DOHH2 (cell line): ENCODE measurements around the gene SIRPG.

Experiments
- H3F3A ChIP-seq: fragments of 200-600 bp; sonication (generic), shearing (Covaris generic); 2 replicates; pipeline ENCODE4 v1.6.0; 2016; ENCODE audit warnings: antibody characterized with exemption, mild to moderate bottlenecking; ENCODE audit not compliant: control insufficient read depth, insufficient read depth
- H3K27ac ChIP-seq: fragments of 200-600 bp; sonication (generic); 2 replicates; pipeline ENCODE4 v1.5.1; 2014; ENCODE audit warnings: low read depth, mild to moderate bottlenecking, low read length, moderate library complexity
- H3K27me3 ChIP-seq: fragments of 200-600 bp; sonication (generic); 2 replicates; pipeline ENCODE4 v1.6.1; 2014; ENCODE audit warnings: mild to moderate bottlenecking, low read length, mixed read lengths; ENCODE audit not compliant: control insufficient read depth
- H3K36me3 ChIP-seq: fragments of 200-600 bp; sonication (generic); 2 replicates; pipeline ENCODE4 v1.6.1; 2014; ENCODE audit warnings: mild to moderate bottlenecking, low read length, moderate library complexity, mixed read lengths; ENCODE audit not compliant: control insufficient read depth
- H3K4me1 ChIP-seq: fragments of 200-600 bp; sonication (generic); 2 replicates; pipeline ENCODE4 v1.6.1; 2014; ENCODE audit warnings: mild to moderate bottlenecking, low read length, mixed read lengths; ENCODE audit not compliant: control insufficient read depth
- H3K4me2 ChIP-seq: fragments of 200-600 bp; sonication (generic); 2 replicates; pipeline ENCODE4 v1.6.0; 2014; ENCODE audit warnings: mild to moderate bottlenecking, low read length, moderate library complexity
- H3K4me3 ChIP-seq: fragments of 200-600 bp; sonication (generic); 2 replicates; pipeline ENCODE4 v1.5.1; 2014; ENCODE audit warnings: mild to moderate bottlenecking, low read length, mixed read lengths
- H3K79me2 ChIP-seq: fragments of 200-600 bp; sonication (generic); 2 replicates; pipeline ENCODE4 v1.6.1; 2014; ENCODE audit warnings: mild to moderate bottlenecking, low read length, mixed read lengths; ENCODE audit not compliant: control insufficient read depth
- H3K9me2 ChIP-seq: fragments of 200-600 bp; sonication (generic); replicated peaks from 2 replicates; pipeline ENCODE4 v1.6.1; 2014; ENCODE audit warnings: mild to moderate bottlenecking, low read length, mixed read lengths; ENCODE audit not compliant: control insufficient read depth
- H3K9me3 ChIP-seq: fragments of 200-600 bp; sonication (generic); 2 replicates; pipeline ENCODE4 v1.6.1; 2014; ENCODE audit warnings: antibody characterized with exemption, low read length, mixed read lengths; ENCODE audit not compliant: control insufficient read depth, insufficient read depth
- H4K20me1 ChIP-seq: fragments of 200-600 bp; sonication (generic); 2 replicates; pipeline ENCODE4 v1.6.0; 2014; ENCODE audit warnings: low read depth, mild to moderate bottlenecking, antibody characterized with exemption, low read length, moderate library complexity; ENCODE audit not compliant: control insufficient read depth, insufficient read depth
- CTCF ChIP-seq: fragments of 200-600 bp; sonication (generic); IDR thresholded peaks from one replicate; pipeline ENCODE4 v1.5.1; 2014; ENCODE audit warnings: antibody characterized with exemption, mild to moderate bottlenecking, low read depth, low read length; ENCODE audit not compliant: poor library complexity, severe bottlenecking
- EZH2phosphoT487 ChIP-seq: fragments of 200-600 bp; sonication (generic); IDR thresholded peaks from 2 replicates; pipeline ENCODE4 v1.6.1; 2017; ENCODE audit warnings: borderline replicate concordance, mild to moderate bottlenecking, antibody characterized with exemption, low read length, moderate library complexity, mixed read lengths

SIRPG gene

GRCh38 chr20:1587781-1588532 lies 69.6 kb downstream of the SIRPG start:
- no peaks in the 10 kb centered on the region for H3K79me2 ChIP-seq
- no peaks in the 10 kb centered on the region for H3K4me1 ChIP-seq
- H3K4me3 ChIP-seq: no peak overlapping the region
- H3F3A ChIP-seq: no peaks in the 10 kb centered on the region
- no peaks in the 10 kb centered on the region for H3K9me2 ChIP-seq
- no peaks in the 10 kb centered on the region for H3K9me3 ChIP-seq
- H3K36me3 ChIP-seq: no peaks in the 10 kb centered on the region
- H3K27me3 ChIP-seq: no peaks in the 10 kb centered on the region
- H3K27ac ChIP-seq: no peak overlapping the region
- H3K4me2 ChIP-seq: no peak overlapping the region
- TF ChIP-seq CTCF (no peak), EZH2phosphoT487 (no peak)
- H4K20me1 ChIP-seq: no peaks in the 10 kb centered on the region

GRCh38 chr20:1579488-1579887 lies 78.1 kb downstream of the SIRPG start:
- no peaks in the 10 kb centered on the region for H3F3A ChIP-seq
- no peaks in the 10 kb centered on the region for H3K9me3 ChIP-seq
- H3K36me3 ChIP-seq: no peaks in the 10 kb centered on the region
- H4K20me1 ChIP-seq: no peaks in the 10 kb centered on the region
- TF ChIP-seq EZH2phosphoT487: no peak
- no peak for TF ChIP-seq CTCF
- no peaks in the 10 kb centered on the region for H3K9me2 ChIP-seq
- no peaks in the 10 kb centered on the region for H3K4me1 ChIP-seq
- H3K4me2 ChIP-seq: no peak overlapping the region
- H3K4me3 ChIP-seq: no peak overlapping the region
- H3K27ac ChIP-seq: no peak overlapping the region
- no peaks in the 10 kb centered on the region for H3K79me2 ChIP-seq
- H3K27me3 ChIP-seq: no peaks in the 10 kb centered on the region
